Measurements from ENCODE around the gene ZNF665.
A peak's percentile ranks its signal among the peaks of the same experiment; 100 is the strongest.

Gene ZNF665

DNA sequence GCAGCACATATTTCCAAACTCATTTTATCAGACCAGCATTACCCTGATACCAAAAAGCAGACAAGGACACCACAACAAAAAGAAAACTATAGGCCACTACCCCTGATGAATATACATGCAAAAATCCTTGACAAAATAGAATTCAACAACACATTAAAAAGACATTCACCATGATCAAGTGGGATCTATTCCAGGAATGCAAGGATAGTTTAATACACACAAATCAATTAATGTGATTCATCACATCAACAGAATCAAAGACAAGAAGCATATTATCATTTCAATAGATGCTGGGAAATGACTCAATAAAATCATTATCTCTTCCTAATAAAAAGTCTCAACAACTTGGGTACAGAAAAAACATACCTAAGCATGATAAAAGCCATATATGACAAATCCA lies 45.5 kb downstream of the ZNF665 start:
- peaks cover 90 to 96% (median 94%) of the 10 kb centered on the region in 3 donors for H3K36me3 ChIP-seq
- H3K9me3 ChIP-seq: peaks cover 12 to 94% (median 72%) of the 10 kb centered on the region in 3 donors
- intact Hi-C loops (cut with DNase I; ENCODE audit: low total_unique reads): no loop called here
- no peaks in the 10 kb centered on the region for H3K4me1 ChIP-seq
- H3K27me3 ChIP-seq: no peaks in the 10 kb centered on the region
- no peak for DNase-seq
- TF ChIP-seq, protein P1, sequence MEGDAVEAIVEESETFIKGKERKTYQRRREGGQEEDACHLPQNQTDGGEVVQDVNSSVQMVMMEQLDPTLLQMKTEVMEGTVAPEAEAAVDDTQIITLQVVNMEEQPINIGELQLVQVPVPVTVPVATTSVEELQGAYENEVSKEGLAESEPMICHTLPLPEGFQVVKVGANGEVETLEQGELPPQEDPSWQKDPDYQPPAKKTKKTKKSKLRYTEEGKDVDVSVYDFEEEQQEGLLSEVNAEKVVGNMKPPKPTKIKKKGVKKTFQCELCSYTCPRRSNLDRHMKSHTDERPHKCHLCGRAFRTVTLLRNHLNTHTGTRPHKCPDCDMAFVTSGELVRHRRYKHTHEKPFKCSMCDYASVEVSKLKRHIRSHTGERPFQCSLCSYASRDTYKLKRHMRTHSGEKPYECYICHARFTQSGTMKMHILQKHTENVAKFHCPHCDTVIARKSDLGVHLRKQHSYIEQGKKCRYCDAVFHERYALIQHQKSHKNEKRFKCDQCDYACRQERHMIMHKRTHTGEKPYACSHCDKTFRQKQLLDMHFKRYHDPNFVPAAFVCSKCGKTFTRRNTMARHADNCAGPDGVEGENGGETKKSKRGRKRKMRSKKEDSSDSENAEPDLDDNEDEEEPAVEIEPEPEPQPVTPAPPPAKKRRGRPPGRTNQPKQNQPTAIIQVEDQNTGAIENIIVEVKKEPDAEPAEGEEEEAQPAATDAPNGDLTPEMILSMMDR (IDR thresholded peaks at IDR 0.05): no peak
- no peak overlapping the region for H3K4me3 ChIP-seq
- no peak overlapping the region for H3K27ac ChIP-seq

DNA sequence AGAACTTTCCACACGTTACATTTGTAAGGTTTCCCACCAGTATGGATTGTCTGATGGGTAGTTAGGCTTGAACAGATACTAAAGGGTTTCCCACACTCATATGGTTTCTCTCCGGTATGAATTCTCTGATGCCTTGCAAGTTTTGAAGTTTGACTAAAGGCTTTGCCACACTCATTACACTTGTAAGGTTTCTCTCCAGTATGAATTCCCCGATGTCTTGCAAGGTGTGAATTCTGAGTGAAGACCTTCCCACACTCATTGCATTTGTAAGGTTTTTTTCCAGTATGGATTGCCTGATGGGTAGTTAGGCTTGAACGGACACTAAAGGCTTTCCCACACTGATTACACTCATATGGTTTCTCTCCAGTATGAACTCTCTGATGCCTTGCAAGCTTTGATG lies 52.8 kb downstream of the ZNF665 start:
- Histone ChIP-seq H3K27ac (no peak overlapping the region), H3K9me3 (peaks cover 12 to 88% (median 72%) of the 10 kb centered on the region in 3 donors), H3K36me3 (peaks cover 35 to 65% (median 64%) of the 10 kb centered on the region in 3 donors), H3K4me3 (no peak overlapping the region), H3K27me3 (no peaks in the 10 kb centered on the region), H3K4me1 (no peaks in the 10 kb centered on the region)
- TF ChIP-seq, protein P1 (IDR thresholded peaks at IDR 0.05): no peak
- DNase-seq: no peak
- intact Hi-C loops (cut with DNase I; ENCODE audit: low total_unique reads): no loop called here

DNA sequence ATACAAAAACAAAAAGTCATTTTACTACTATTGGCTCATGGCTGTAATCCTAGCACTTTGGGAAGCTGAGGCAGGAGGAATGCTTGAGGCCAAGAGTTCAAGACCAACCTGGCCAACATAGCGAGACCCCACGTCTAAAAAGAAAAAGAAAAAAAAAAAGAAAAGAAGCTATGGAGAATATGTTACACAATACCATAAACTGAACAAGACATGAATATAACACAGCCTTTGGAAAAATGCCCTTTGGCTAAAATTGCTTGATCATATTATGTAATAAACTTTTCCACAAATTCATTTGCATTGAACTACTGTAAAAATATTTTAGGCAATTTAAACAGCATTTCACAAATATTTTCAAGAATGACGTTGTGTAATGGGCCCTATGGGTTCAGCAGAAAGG lies 56.7 kb downstream of the ZNF665 start:
- no peak overlapping the region for H3K4me3 ChIP-seq
- peaks cover 0 to 8% (median 7%) of the 10 kb centered on the region in 4 donors for H3K4me1 ChIP-seq
- no peaks in the 10 kb centered on the region for H3K27me3 ChIP-seq
- intact Hi-C loops (cut with DNase I; ENCODE audit: low total_unique reads): no loop called here
- TF ChIP-seq, protein P1 (IDR thresholded peaks at IDR 0.05): no peak
- no peak for DNase-seq
- H3K27ac ChIP-seq: no peak overlapping the region
- H3K36me3 ChIP-seq: peaks cover 3 to 31% (median 29%) of the 10 kb centered on the region in 3 donors
- peaks cover 12 to 55% (median 46%) of the 10 kb centered on the region in 3 donors for H3K9me3 ChIP-seq

DNA sequence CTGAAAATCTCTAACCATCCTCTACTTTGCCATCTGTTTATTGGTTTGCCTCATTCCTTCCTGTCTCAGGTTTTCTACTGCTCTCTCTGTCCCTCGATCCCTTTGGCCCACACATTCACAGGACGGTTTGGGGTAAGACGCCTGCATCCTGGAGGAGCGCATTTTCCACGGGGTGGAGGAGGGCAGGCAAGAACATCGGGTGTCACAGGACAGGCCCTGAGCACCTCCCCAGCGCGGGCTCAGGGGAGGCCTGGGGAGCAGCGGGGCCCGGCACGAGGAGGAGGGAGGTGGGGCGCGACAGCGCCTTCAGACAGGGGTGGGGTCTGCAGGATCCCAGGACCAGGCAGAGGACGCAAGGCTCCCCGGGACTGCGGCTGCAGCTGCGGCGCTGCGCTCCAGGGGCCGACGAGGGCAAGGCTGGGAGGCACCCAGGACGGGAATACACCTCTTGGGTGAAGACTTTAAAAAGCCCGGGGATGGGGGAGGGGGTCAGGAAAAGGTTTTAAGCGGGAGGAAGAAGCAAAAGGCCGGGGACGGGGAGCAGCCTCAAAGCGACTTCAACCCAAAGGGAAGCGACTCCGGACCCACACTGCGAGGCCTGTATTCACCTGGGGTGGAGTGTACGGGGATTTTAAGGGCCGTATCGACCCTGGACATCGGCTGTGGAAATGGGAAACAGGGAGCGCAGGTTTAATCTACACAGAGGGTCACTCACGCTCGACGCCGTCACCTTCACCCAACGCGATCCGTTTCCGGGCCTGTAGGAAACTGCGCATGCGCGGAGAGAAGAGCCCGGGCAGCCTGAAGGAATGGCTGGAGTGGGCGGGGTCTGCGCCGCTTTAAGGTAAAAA lies 60.8 kb downstream of the ZNF665 start, which contains the start of gene ZNF415:
TSS of gene ZNF415 (minus strand) at position 770 of the 851 bp plus-strand sequence. CDS start 10,234 bp downstream, outside the sequence.
- Histone ChIP-seq H3K4me3 (peak within 1 kb of the TSS; percentile 61 to 66), H3K4me1 (peaks cover 0 to 14% (median 12%) of the 10 kb centered on the region in 4 donors), H3K27ac (peak within 1 kb of the TSS; percentile 58 to 76), H3K36me3 (no peaks in the 10 kb centered on the region), H3K27me3 (no peaks in the 10 kb centered on the region), H3K9me3 (peaks cover 0 to 15% (median 5%) of the 10 kb centered on the region in 3 donors)
- intact Hi-C loops (cut with DNase I; ENCODE audit: low total_unique reads): no loop called here
- TF ChIP-seq, protein P1 (IDR thresholded peaks at IDR 0.05): no peak
- DNase-seq: peak; percentile 66 to 89

- TF ChIP-seq, protein P1 (IDR thresholded peaks at IDR 0.05): no peak
- Histone ChIP-seq H3K27ac (peak overlapping the region in 1 of 2 donors; percentile 76), H3K9me3 (peaks cover 0 to 8% (median under 1%) of the 10 kb centered on the region in 3 donors), H3K4me1 (peaks cover 0 to 14% (median 12%) of the 10 kb centered on the region in 4 donors), H3K36me3 (no peaks in the 10 kb centered on the region), H3K27me3 (no peaks in the 10 kb centered on the region), H3K4me3 (peak overlapping the region; percentile 61 to 66)
- no peak for DNase-seq
- intact Hi-C loops (cut with DNase I; ENCODE audit: low total_unique reads): no loop called here
These were observed 61.4 kb downstream of the ZNF665 start for GRCh38 chr19:53131727-53132126.

Data from tibial artery (tissue), 4 donors.